Esophagus squamous epithelium (tissue), 4 donors: ENCODE data around the gene PSMD11.

Experiments used
- POLR2A ChIP-seq, 4 donors: fragments of 450-650 bp; IDR thresholded peaks; one replicate each; pipeline ENCODE4 v1.6.1; 2017; ENCODE audit warnings: antibody characterized with exemption in 4 of 4, mild to moderate bottlenecking in 4 of 4, moderate library complexity in 3 of 4
- TF ChIP-seq, protein P1 (sequence below), 6 experiments: fragments of 450-650 bp in 4 of 6; fragments of 200-600 bp in 2 of 6; sonication (generic) in 2 of 6; IDR thresholded peaks; one replicate each; pipeline ENCODE4 v1.5.1; 2016 to 2019; ENCODE audit warnings: antibody characterized with exemption in 6 of 6, mild to moderate bottlenecking in 4 of 6, moderate library complexity in 4 of 6

DNA sequence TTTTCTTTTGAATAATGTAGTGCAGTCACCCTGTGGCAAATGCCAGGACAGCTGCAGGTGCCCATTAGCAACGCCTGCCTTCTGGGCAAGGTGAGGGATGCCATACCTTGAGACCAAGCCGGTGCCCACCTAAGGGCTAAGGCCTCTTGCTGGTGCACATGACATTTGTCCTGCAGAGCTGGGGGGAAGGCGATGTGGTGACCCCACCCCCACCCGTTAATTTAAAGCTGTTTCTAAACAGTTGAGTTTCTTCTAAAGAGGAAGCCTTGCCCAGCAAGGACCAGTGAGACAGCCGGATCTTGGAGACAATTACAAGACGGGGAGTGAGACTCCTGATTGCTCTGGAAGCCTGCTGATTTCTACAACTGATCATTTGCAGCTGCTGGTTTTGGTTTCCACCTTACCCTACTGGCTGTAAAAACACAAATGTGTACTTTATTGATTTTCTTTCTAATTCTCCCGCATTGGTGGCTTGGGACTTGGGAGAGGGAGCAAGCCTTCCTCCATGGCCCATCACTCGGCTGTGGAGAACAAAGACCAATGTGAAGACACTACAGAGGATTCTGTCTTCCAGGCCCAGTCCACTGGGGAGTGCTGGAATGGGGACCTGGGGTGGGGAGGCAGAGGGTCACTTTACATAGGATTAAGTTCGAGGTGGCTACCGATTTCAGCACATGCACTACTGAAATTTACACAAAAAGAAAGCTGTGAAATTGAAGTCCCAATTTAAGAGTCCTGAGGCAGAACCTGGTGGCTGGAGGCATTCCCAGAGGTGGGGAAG lies 45.2 kb downstream of the PSMD11 start:
- TF ChIP-seq, protein P1, sequence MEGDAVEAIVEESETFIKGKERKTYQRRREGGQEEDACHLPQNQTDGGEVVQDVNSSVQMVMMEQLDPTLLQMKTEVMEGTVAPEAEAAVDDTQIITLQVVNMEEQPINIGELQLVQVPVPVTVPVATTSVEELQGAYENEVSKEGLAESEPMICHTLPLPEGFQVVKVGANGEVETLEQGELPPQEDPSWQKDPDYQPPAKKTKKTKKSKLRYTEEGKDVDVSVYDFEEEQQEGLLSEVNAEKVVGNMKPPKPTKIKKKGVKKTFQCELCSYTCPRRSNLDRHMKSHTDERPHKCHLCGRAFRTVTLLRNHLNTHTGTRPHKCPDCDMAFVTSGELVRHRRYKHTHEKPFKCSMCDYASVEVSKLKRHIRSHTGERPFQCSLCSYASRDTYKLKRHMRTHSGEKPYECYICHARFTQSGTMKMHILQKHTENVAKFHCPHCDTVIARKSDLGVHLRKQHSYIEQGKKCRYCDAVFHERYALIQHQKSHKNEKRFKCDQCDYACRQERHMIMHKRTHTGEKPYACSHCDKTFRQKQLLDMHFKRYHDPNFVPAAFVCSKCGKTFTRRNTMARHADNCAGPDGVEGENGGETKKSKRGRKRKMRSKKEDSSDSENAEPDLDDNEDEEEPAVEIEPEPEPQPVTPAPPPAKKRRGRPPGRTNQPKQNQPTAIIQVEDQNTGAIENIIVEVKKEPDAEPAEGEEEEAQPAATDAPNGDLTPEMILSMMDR (IDR thresholded peaks at IDR 0.05) = no peak
- no peak for TF ChIP-seq POLR2A (IDR thresholded peaks at IDR 0.05)
